ENCODE measurements around the gene WDR46. TPM values are rescaled to one million over a fixed set of nuclear protein-coding genes. Genes with fewer than 3 reads are reported as not detected.

The WDR46 gene
- total and polyA plus RNA-seq, 8 donors = 17.7 to 96.8 (median 27.5) TPM

DNA sequence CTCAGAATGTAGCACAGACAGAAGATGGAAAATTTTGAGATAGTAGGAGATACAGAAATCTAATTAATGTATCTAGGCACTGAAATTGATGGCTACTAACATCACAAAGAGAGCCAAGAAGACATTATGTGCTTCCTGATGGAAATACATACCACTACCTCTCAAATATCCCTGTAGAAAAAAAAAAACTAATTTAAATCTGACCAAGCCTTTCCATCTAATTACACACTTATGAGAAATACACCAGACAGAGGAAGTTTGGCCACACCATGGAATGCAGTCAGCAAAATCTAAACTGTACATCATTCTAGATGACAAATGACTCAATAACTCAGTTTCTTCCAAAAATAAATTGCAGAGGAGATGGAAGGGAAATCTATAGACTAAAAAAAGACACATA is 36.3 kb downstream of the WDR46 start:
- H3K4me3 ChIP-seq = no peak overlapping the region
- H3K9me3 ChIP-seq = no peaks in the 10 kb centered on the region
- ATAC-seq (no peak), FAIRE-seq (no peak), DNase-seq (no peak)
- TF ChIP-seq, protein P1, sequence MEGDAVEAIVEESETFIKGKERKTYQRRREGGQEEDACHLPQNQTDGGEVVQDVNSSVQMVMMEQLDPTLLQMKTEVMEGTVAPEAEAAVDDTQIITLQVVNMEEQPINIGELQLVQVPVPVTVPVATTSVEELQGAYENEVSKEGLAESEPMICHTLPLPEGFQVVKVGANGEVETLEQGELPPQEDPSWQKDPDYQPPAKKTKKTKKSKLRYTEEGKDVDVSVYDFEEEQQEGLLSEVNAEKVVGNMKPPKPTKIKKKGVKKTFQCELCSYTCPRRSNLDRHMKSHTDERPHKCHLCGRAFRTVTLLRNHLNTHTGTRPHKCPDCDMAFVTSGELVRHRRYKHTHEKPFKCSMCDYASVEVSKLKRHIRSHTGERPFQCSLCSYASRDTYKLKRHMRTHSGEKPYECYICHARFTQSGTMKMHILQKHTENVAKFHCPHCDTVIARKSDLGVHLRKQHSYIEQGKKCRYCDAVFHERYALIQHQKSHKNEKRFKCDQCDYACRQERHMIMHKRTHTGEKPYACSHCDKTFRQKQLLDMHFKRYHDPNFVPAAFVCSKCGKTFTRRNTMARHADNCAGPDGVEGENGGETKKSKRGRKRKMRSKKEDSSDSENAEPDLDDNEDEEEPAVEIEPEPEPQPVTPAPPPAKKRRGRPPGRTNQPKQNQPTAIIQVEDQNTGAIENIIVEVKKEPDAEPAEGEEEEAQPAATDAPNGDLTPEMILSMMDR (IDR thresholded peaks at IDR 0.05) = no peak
- peaks cover 0 to 6% (median 0%) of the 10 kb centered on the region in 3 donors for H3K4me1 ChIP-seq
- intact Hi-C loops (cut with DNase I) = no loop called here
- H3K27ac ChIP-seq = no peak overlapping the region
- H3K36me3 ChIP-seq = peaks cover 0 to 9% (median 5%) of the 10 kb centered on the region in 3 donors
- H3K27me3 ChIP-seq = no peaks in the 10 kb centered on the region

DNA sequence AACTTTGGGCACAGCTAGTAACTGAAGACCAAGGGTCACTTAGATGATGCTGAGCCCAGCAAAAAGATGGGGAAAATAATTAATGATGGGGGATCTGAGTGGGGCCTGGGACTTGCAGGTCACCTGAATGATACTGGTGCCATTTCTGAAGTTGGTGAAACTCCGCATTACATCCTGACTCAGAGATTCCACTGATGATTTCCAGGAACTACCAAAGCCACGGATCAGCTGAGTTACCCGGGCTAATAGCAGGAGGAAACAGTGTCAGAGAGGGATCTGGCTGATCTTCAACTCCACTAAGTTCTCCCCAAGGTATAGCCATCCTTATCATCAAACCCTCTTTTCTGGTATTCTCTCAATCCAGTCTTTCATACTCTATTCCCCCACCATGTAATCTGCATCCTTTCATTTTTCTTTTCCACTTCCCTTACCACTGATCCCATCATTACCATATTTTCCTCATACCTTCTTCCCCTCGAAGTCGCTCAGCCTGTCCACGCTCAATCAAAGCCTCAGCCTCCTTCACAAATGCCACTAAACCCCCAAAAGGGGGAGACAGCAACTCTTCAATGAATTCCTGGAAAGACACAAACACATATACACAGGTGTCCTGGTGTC is 37.5 kb downstream of the WDR46 start:
- Histone ChIP-seq H3K27ac (no peak overlapping the region), H3K4me3 (no peak overlapping the region), H3K36me3 (peaks cover 0 to 5% (median 0%) of the 10 kb centered on the region in 3 donors), H3K9me3 (no peaks in the 10 kb centered on the region), H3K27me3 (no peaks in the 10 kb centered on the region), H3K4me1 (peaks cover 0 to 6% (median 0%) of the 10 kb centered on the region in 3 donors)
- TF ChIP-seq, protein P1 (IDR thresholded peaks at IDR 0.05) = no peak
- no peak for FAIRE-seq
- no peak for DNase-seq
- intact Hi-C loops (cut with DNase I) = no loop called here
- WGBS, 2 donors = 81 to 88% methylated on average over 6 of the region's 6 CpGs
- no peak for ATAC-seq

GRCh38 chr6:33250731-33251130 is 38.3 kb downstream of the WDR46 start:
- H3K4me3 ChIP-seq = no peak overlapping the region
- TF ChIP-seq, protein P1 (IDR thresholded peaks at IDR 0.05) = no peak
- H3K9me3 ChIP-seq = no peaks in the 10 kb centered on the region
- peaks cover 0 to 6% (median 0%) of the 10 kb centered on the region in 3 donors for H3K4me1 ChIP-seq
- 93 to 96% methylated on average over 13 of the region's 13 CpGs for WGBS, 2 donors
- no peak for DNase-seq
- ATAC-seq = no peak
- no peak overlapping the region for H3K27ac ChIP-seq
- H3K36me3 ChIP-seq = peaks cover 0 to 5% (median 0%) of the 10 kb centered on the region in 3 donors
- intact Hi-C loops (cut with DNase I) = no loop called here
- H3K27me3 ChIP-seq = no peaks in the 10 kb centered on the region
- no peak for FAIRE-seq

DNA sequence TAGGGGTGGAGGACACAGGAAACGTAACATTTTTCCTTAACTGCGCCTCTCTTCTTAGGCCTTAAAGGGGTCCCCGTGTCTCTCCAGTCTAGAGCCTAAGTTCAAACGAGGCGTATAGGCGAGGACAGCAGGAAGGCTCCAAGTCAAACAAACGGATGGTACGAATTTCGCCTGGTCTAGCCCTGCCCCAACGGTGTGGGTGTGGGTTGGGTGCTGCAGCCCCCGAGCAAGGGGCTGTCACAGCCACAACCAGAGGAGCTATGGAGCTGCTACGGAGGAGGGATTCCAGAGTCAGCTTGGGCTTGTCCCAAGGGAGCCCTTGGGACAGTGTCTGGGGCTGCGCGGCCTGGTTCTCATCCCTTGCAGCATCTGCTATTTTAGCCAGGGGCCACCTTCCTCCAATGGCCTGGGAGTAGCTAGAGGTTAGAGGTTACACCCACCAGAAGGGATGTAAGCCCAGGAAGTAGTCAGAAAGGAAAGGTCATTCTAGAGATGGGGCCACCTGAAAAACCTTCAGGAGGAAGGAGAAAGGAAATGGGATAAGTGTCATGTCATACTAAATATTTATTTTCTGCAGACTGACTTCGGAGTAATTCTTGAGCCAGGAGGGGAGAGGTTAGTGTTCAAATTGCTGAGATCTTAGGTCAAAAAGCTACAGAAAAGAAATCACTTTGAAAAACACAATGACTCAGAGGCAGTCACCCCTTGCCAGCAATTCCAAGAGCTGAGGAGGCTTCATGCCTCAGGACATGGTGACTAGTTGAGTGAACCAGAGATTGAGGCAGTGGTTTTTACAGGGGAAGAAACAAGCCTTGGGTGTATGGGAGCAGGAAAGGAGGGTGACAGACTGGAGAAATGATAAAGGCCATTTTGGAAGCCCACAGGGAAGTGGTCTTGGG is 39.1 kb downstream of the WDR46 start:
- H3K27ac ChIP-seq = peak overlapping the region; percentile 73 to 87 (median 80)
- 13 to 20% methylated on average over 15 of the region's 15 CpGs for WGBS, 2 donors
- DNase-seq (peak in 5 of 6 donors; percentile 21 to 62 (median 35)), FAIRE-seq (no peak), ATAC-seq (no peak)
- H3K9me3 ChIP-seq = no peaks in the 10 kb centered on the region
- no peaks in the 10 kb centered on the region for H3K27me3 ChIP-seq
- TF ChIP-seq, protein P1 (IDR thresholded peaks at IDR 0.05) = no peak
- intact Hi-C loops (cut with DNase I) = loop anchor here in 2 of 3 donors (5.0 kb wide), 2 partner anchors 88 to 238 kb away; no protein-coding TSS in a partner anchor
- peak overlapping the region; percentile 24 to 54 (median 38) for H3K4me3 ChIP-seq
- H3K4me1 ChIP-seq = peaks cover 0 to 6% (median 0%) of the 10 kb centered on the region in 3 donors
- H3K36me3 ChIP-seq = peaks cover 0 to 3% (median 0%) of the 10 kb centered on the region in 3 donors
